HG03025 (cell line): ENCODE data around the gene ANKRD36C.
A peak's percentile ranks its signal among the peaks of the same experiment; 100 is the strongest.
"Not testable (repeated sequence)": the region's sequence is repeated elsewhere in the genome, so short reads cannot be mapped to it uniquely, and the experiment has no call there.

Experiments used
- ATAC-seq: cut with Tn5 transposase; IDR thresholded peaks from one replicate; pipeline ENCODE4 v1.9.1; 2021; ENCODE audit warnings: mild to moderate bottlenecking, moderate library complexity; ENCODE audit not compliant: unreplicated experiment, low FRiP score

The ANKRD36C gene

DNA sequence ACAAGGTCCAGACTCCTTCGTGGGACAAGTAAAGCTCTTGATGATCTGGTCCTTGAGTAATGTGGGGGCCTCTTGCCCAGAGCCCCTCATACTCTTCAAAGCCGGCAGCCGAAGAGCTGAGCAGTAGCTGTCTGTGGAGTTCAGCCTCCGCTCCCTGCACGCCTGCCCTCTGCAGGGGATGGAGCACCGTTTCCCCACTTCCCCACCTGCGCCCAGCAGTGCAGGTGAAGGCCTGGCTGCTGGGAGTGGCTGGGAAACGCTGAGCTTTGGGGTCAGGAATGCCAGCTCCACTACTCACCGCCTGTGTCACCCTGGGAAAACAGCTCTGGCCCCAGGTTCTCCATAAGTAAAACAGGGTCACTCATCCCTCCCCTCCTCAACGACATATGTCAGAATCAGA is 18.2 kb upstream of the ANKRD36C start:
- not testable (repeated sequence) for ATAC-seq

GRCh38 chr2:96008051-96008450 is 16.4 kb upstream of the ANKRD36C start:
- ATAC-seq = not testable (repeated sequence)

DNA sequence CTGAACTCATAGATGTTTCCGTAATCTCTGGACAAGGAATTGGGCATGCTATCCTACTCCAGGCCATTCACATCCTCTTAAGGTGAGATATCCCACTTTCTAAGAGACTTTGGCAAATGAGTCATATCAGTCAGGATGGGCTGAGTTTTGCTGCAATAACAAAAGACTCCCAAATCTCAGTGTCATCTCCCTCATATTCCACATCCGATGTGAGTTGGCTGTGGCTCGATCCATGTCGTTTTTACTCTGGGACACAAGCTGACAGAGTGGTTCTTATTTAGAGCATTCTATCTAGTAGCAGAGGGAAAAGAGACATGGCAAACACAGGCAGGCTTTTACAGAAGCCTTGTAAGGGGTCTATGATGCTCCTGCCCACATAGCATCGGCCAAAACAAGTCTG is 14.6 kb upstream of the ANKRD36C start:
- not testable (repeated sequence) for ATAC-seq

DNA sequence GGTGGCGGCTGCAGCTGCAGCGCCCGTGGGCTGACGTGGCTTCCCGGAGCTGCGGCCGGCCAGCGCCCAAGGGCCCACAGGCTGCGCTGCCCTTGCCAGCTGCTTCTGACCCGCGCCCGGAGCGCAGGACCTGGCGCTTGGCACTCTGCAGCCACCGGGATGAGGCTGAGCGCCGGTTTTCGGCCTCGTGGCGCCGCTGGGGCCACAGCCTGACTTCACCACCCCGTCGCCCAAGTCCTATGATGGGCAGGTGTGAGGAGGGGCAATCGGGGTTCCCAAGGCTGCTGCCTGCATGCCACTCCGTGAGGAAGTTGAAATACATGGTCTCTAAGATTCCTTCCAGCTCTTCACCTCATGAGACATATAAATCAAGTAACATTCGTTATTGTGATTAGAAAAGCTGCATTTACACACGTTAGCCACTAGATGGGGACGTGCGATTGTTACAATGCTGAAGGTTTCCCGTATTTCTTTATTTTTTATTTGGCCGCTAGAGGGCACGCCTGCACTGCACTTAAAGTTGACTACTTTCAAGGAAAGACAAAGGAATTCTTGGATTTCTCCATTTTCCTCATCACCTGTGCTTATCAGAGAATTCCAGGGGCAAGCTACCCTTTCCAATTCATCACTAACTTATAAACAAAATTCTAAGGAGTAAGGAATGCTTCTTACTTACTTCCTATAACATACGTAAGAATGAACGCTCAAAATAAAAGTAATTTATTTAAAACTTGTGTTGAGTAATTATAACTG is 1.1 kb upstream of the ANKRD36C start:
- ATAC-seq = peak; percentile 62

DNA sequence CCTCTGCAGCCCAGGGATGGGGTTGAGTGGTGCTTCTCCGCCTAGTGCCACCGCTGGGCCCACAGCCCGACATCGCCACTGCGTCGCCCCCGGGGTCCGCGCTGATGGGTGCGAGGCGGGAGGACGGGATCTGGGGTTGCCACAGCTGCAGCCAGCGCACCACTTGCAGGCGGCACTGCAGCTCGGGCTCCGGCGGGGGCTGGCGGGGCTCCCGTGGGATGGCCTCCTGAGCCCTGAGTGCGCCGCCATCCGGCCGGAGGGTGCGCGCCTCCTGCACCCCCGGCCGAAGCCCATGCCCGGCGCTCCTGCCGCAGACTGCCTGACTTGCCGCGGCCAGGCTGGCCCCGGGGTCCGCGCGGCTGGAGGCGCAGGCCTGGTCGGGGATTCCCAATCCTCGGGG is 478 bp upstream of the ANKRD36C start:
- peak; percentile 46 for ATAC-seq

- ATAC-seq = not testable (repeated sequence)
These were observed 740 bp downstream of the ANKRD36C start for GRCh38 chr2:95990884-95991283.

DNA sequence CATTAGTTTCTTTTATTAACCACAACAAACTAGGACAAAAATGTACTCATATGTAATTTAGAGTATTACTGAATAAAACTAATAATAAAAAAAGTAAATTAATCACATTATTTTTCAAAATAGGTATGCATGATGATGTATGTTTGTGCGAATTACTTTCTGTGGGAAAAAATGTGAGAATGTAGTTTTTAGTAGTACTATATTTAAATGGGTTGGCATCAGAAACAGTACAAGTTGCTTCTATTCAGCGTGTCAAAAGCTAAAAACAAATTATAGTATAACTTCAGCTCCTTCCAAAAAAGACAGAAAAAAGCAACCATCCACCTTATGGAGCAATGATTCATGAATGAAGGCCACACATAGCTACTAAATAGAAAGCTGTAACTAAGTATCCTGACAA is 40.0 kb downstream of the ANKRD36C start:
- not testable (repeated sequence) for ATAC-seq

GRCh38 chr2:95948039-95948438 is 43.6 kb downstream of the ANKRD36C start:
- not testable (repeated sequence) for ATAC-seq

GRCh38 chr2:95939947-95940346 is 51.7 kb downstream of the ANKRD36C start:
- not testable (repeated sequence) for ATAC-seq

- not testable (repeated sequence) for ATAC-seq
These were observed 60.9 kb downstream of the ANKRD36C start for GRCh38 chr2:95930740-95931139.

DNA sequence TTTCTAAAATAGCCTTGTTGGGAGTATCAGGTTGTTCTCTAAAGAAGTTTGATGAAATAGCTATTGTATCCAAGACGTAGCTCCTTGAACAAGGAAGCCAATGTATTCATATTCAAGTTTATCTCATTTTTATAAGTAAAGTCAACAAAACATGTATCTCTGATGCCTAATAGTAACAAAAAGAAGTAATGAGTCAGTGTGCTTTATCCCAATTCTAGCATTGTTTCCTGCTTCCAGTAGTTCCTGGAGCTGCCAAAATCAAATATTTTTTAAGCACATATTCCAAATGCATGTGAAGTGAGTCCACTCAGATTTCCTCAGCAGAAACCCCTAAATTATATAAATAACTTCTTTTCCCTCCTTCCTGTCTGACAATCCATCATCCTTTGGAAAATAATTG is 74.6 kb downstream of the ANKRD36C start:
- not testable (repeated sequence) for ATAC-seq

DNA sequence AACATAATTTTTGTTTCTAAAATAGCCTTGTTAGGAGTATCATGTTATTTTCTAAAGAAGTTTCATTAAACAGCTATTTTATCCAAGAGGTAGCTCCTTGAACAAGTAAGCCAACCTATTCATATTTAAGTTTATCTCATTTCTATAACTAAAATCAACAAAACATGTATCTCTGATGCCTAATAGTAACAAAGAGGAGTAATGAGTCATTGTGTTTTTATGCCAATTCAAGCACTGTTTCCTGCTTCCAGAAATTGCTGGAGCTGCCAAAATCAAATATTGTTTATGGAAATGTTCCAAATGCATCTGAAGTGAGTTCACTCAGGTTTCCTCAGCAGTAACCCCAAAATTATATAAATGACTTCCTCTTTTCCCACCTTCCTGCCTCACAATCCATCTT is 76.5 kb downstream of the ANKRD36C start:
- not testable (repeated sequence) for ATAC-seq

DNA sequence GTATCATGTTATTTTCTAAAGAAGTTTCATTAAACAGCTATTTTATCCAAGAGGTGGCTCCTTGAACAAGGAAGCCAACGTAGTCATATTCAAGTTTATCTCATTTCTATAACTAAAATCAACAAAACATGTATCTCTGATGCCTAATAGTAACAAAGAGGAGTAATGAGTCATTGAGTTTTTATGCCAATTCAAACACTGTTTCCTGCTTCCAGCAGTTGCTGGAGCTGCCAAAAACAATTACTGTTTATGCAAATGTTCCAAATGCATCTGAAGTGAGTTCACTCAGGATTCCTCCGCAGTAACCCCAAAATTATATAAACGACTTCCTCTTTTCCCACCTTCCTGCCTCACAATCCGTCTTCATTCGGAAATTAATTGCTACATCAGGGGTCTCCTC is 80.2 kb downstream of the ANKRD36C start:
- not testable (repeated sequence) for ATAC-seq

DNA sequence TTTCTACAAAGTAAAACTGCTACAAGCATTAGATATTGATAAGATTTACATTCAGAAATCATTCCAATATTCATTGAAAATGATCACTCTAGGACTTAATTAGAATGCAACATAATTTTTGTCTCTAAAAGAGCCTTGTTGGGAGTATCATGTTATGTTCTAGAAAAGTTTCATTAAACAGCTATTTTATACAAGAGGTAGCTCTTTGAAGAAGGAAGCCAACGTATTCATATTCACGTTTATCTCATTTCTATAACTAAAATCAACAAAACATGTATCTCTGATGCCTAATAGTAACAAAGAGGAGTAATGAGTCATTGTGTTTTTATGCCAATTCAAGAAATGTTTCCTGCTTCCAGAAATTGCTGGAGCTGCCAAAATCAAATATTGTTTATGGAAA is 97.2 kb downstream of the ANKRD36C start:
- not testable (repeated sequence) for ATAC-seq

- not testable (repeated sequence) for ATAC-seq
These were observed 123.7 kb downstream of the ANKRD36C start for GRCh38 chr2:95867929-95868328.

DNA sequence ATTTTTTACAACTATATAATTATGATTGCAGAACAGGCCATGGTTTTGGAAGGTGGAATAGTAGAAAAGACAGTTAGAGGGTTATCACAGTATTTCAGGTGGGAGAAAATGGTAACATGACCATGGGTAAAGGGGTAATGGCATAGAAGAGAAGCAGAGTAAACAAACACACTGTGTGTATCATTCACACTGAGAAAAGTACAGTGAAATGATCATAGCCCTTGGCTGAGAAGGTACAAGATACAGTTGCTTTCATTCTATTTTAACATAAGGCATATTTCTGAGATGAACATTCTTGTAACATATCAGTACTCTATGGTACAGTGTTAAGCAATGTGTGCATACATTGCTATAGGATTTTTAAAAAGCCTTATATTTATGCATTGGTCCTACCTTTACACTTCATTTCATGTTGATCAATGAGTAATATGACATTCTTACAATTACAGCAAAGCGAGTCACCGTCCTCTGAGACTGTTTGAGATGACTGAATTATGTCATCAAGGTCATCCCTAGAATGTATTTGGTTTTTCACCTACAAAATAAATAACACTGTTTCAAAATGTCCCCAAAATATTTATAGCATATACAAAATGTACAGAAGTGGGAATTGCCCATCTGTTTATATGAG is 124.5 kb downstream of the ANKRD36C start:
- not testable (repeated sequence) for ATAC-seq

DNA sequence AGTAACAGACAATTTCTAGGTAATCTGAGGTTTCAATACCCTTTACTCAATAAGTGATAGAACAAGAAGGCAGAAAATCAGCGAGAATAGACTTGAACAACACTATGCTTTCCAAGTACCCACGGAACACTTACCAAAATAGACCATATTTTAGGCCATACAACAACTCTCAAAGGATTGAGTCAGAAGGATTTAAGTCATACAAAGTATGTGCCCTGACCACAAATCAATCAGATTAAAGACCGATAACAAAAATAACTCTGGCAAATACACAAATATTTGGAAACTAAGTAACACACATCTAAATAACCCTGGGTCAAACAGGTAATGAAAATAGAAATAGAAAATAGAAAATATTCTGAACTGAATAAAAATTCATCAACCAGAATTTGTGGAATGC is 129.5 kb downstream of the ANKRD36C start:
- not testable (repeated sequence) for ATAC-seq

DNA sequence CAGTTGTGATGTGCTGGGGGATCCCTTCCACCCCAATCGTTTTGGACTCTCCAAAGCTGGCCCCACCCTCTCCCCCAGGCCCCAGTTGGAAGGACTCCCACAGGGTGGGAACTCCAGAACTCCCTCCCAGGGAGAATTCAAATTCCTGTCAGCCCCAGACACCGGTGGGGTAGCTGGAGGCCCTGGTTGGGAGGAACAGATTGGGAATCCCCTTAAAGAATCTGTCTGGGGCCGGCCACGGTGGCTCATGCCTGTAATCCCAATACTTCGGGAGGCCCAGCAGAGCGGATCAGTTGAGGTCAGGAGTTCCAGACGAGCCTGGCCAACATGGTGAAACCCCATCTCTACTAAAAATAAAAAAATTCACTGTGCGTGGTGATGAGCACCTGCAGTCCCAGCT is 155.5 kb downstream of the ANKRD36C start:
- ATAC-seq = no peak

DNA sequence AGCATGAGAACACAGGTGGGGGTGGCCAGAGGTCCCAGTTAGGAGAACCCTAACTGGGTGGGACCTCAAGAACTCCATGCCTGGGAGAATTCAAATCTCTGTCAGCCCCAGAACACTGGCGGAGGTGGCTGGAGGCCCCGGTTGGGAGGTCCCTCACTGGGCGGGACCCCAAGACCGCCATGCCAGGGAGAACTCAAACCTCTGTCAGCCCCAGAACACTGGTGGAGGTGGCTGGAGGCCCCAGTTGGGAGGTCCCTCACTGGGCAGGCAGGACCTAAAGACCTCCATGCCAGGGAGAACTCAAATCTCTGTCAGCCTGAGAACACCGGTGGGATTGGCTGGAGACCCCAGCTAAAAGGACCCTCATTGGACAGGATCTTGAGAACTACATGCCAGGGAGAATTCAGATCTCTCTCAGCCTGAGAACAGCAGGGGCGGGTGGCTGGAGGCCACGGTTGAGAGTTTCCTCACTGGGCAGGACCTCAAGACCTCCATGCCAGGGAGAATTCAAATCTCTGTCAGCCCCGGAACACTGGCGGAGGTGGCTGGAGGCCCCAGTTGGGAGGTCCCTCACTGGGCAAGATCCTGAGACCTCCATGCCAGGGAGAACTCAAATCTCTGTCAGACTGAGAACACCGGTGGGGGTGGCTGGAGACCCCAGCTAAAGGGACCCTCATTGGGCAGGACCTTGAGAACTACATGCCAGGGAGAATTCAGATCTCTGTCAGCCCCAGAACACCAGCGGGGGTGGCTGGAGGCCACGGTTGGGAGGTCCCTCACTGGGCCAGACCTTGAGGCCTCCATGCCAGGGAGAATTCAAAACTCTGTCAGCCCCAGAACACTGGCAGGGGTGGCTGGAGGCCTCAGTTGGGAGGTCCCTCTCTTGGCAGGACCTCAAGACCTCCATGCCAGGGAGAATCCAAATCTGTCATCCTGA is 157.3 kb downstream of the ANKRD36C start:
- ATAC-seq = not testable (repeated sequence)

DNA sequence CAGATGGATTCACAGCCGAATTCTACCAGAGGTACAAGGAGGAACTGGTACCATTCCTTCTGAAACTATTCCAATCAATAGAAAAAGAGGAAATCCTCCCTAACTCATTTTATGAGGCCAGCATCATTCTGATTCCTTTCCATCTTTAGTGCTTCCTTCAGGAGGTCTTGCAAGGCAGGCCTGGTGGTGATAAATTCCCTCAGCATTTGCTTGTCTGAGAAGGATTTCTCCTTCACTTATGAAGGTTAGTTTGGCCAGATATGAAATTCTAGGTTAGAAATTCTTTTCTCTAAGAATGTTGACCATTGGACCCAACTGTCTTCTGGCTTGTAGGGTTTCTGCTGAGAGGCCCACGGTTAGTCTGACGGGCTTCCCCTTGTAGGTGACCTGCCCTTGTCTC is 167.4 kb downstream of the ANKRD36C start:
- ATAC-seq = not testable (repeated sequence)

DNA sequence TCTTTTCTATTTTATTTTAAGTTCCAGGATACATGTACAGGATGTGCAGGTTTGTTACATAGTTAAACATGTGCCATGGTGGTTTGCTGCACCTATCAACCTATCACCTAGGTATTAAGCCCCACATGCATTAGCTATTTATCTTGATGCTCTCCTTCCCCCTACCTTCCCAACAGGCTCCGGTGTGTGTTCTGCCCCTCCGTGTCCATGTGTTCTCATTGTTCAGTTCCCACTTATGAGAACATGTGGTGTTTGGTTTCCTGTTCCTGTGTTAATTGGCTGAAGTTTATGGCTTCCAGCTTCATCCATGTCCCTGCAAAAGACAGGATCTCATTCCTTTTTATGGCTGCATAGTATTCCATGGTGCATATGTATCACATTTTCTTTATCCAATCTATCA is 174.1 kb downstream of the ANKRD36C start:
- ATAC-seq = not testable (repeated sequence)
